HepG2 (cell line): ENCODE measurements around the gene FHIT. TPM values are rescaled to one million over a fixed set of nuclear protein-coding genes. Genes with fewer than 3 reads are reported as not detected.

Experiments used
- ATAC-seq: fragments of 200-7000 bp; cut with Tn5 transposase; 3 replicates; pipeline ENCODE4 v1.9.1; 2020; ENCODE audit warnings: mild to moderate bottlenecking, moderate library complexity
- BruUV-seq: library from RNA; stranded (reverse); fragments of 400-500 nt; replicated peaks from 2 replicates; lab custom pipeline; 2021; lab: Mats Ljungman, UMichigan
- CTCF ChIA-PET: fragments of 300-600 bp; formaldehyde crosslinking; extraction: SDS; loops from one replicate; lab custom pipeline; 2021; ENCODE audit warnings: low total read pairs, inconsistent platforms, low intra/inter-chr PET ratio; lab: Yijun Ruan, JAX
- POLR2A ChIA-PET: fragments of 350-600 bp; sonication (Branson Sonifier 250); formaldehyde crosslinking; loops from one replicate; lab custom pipeline; 2020; ENCODE audit warnings: antibody characterized with exemption, inconsistent platforms; lab: Yijun Ruan, JAX
- DNase-seq: peaks from one replicate; pipeline ENCODE4 v3.0.0-alpha.2; 2015; ENCODE audit warnings: low spot score
- FAIRE-seq: peaks from 3 replicates; lab custom pipeline; 2011; peaks lifted over from hg19 to GRCh38; lab: Jason Lieb, UNC
- H2AFZ ChIP-seq: one replicate; pipeline ENCODE4 v1.6.1; 2011; ENCODE audit warnings: low read length, inconsistent platforms
- H3K27ac ChIP-seq: fragments of 300-600 bp; 3 replicates; pipeline ENCODE4 v1.8.0; 2011; ENCODE audit warnings: mixed run types, mild to moderate bottlenecking, mixed read lengths, low read length, inconsistent platforms; ENCODE audit not compliant: insufficient read depth; ENCODE audit errors: extremely low read length
- H3K27me3 ChIP-seq, 2 experiments: fragments of 200-600 bp in 1 of 2; 2 replicates in 1 of 2; 3 replicates in 1 of 2; pipeline versions ENCODE4 v1.6.0 to v1.8.0; 2011; ENCODE audit warnings: low read length in 2 of 2, mild to moderate bottlenecking in 2 of 2, moderate library complexity in 2 of 2, inconsistent platforms in 1 of 2; ENCODE audit not compliant: insufficient read depth in 2 of 2, control insufficient read depth in 1 of 2
- H3K36me3 ChIP-seq, 2 experiments: fragments of 200-600 bp in 1 of 2; replicated peaks in 1 of 2; 2 replicates in 1 of 2; 3 replicates in 1 of 2; pipeline versions ENCODE4 v1.5.1 to v1.8.0; 2011; ENCODE audit warnings: low read length in 2 of 2, inconsistent platforms in 1 of 2; ENCODE audit not compliant: insufficient read depth in 2 of 2, control insufficient read depth in 1 of 2
- H3K4me1 ChIP-seq: 2 replicates; pipeline ENCODE4 v1.5.1; 2012; ENCODE audit warnings: low read length, inconsistent platforms; ENCODE audit not compliant: insufficient read depth
- H3K4me2 ChIP-seq: 2 replicates; pipeline ENCODE4 v1.6.0; 2011; ENCODE audit warnings: low read depth, low read length, inconsistent platforms
- H3K4me3 ChIP-seq, 3 experiments: fragments of 200-600 bp in 1 of 3; sonication (generic), shearing (Covaris generic) in 1 of 3; replicated peaks in 1 of 3; 2 replicates each; pipeline ENCODE4 v1.5.1; 2011 to 2016; ENCODE audit warnings: low read length in 3 of 3, inconsistent platforms in 2 of 3, low read depth in 2 of 3, mild to moderate bottlenecking in 2 of 3, control low read depth in 1 of 3, mixed read lengths in 1 of 3; ENCODE audit not compliant: insufficient read depth in 1 of 3
- H3K79me2 ChIP-seq: one replicate; pipeline ENCODE4 v1.6.1; 2011; ENCODE audit warnings: low read length, inconsistent platforms; ENCODE audit not compliant: insufficient read depth
- H3K9ac ChIP-seq: 2 replicates; pipeline ENCODE4 v1.6.0; 2011; ENCODE audit warnings: mild to moderate bottlenecking, low read depth, low read length, inconsistent platforms; ENCODE audit not compliant: insufficient read depth
- H3K9me3 ChIP-seq: 2 replicates; pipeline ENCODE4 v1.5.1; 2012; ENCODE audit warnings: mild to moderate bottlenecking, low read length
- H4K20me1 ChIP-seq: 2 replicates; pipeline ENCODE4 v1.6.0; 2011; ENCODE audit warnings: inconsistent platforms, mild to moderate bottlenecking, low read length, moderate library complexity; ENCODE audit not compliant: insufficient read depth
- DPF2 ChIP-seq: sonication (generic); formaldehyde crosslinking; IDR thresholded peaks from 2 replicates; pipeline ENCODE4 v1.4.0; 2020; ENCODE audit warnings: mild to moderate bottlenecking, low read depth, missing genetic modification reagents, borderline replicate concordance
- HNF4G ChIP-seq, 2 experiments: sonication (generic) in 1 of 2; formaldehyde crosslinking in 1 of 2; IDR thresholded peaks; 2 replicates each; pipeline versions ENCODE4 v1.4.0 to v1.6.1; 2011 to 2020; ENCODE audit warnings: borderline replicate concordance in 2 of 2, low read depth in 2 of 2, mild to moderate bottlenecking in 2 of 2, low read length in 1 of 2, missing genetic modification reagents in 1 of 2, moderate library complexity in 1 of 2
- MAF1 ChIP-seq: sonication (generic); formaldehyde crosslinking; IDR thresholded peaks from 2 replicates; pipeline ENCODE4 v1.5.0; 2020; ENCODE audit warnings: missing genetic modification reagents, borderline replicate concordance
- MEIS1 ChIP-seq: sonication (generic); formaldehyde crosslinking; IDR thresholded peaks from 2 replicates; pipeline ENCODE4 v1.9.0; 2021; ENCODE audit warnings: mild to moderate bottlenecking, missing genetic modification reagents, moderate library complexity, borderline replicate concordance
- NRL ChIP-seq: sonication (generic); formaldehyde crosslinking; IDR thresholded peaks from 2 replicates; pipeline ENCODE4 v1.5.0; 2020; ENCODE audit warnings: missing genetic modification reagents, mild to moderate bottlenecking, moderate library complexity, borderline replicate concordance
- RERE ChIP-seq: IDR thresholded peaks from 2 replicates; pipeline ENCODE4 v1.6.1; 2016; ENCODE audit warnings: low read depth, missing genetic modification reagents, missing compliant biosample characterization
- TAF1 ChIP-seq: sonication (generic); formaldehyde crosslinking; IDR thresholded peaks from 2 replicates; pipeline ENCODE4 v1.4.0; 2020; ENCODE audit warnings: missing genetic modification reagents
- ZNF143 ChIP-seq: sonication (generic); formaldehyde crosslinking; IDR thresholded peaks from 2 replicates; pipeline ENCODE4 v1.4.0; 2020; ENCODE audit warnings: missing genetic modification reagents
- ZNF180 ChIP-seq: sonication (generic); formaldehyde crosslinking; IDR thresholded peaks from 2 replicates; pipeline ENCODE4 v1.4.0; 2020; ENCODE audit warnings: low read depth, missing genetic modification reagents, borderline replicate concordance
- ZNF30 ChIP-seq: sonication (generic); formaldehyde crosslinking; IDR thresholded peaks from 2 replicates; pipeline ENCODE4 v1.5.0; 2020; ENCODE audit warnings: mild to moderate bottlenecking, missing genetic modification reagents
- WGBS: methylation state at CpG from one replicate; pipeline ENCODE4 v1.1.6; 2017; ENCODE audit warnings: low lambda C conversion rate; 5-methylcytosine and 5-hydroxymethylcytosine counted together
- in situ Hi-C: cut with HindIII; loops from 2 replicates; pipeline ENCODE4 v1.10.0; 2017; ENCODE audit warnings: low pct_unique_long_range_greater_than_20kb; ENCODE audit not compliant: extremely low pct_ligation_motif_present
- intact Hi-C: fragments of 100-400 bp; cut with micrococcal nuclease; formaldehyde crosslinking; loops from one replicate; pipeline ENCODE4 v1.10.0; 2022; ENCODE audit not compliant: unreplicated experiment
- polyA plus RNA-seq, 8 experiments: library from polyadenylated mRNA; depleted of rRNA in 3 of 8; stranded (reverse) in 7 of 8; unstranded in 1 of 8; fragments of >200 nt; fragmentation: Illumina TruSeq in 4 of 8; extraction: Trizol in 4 of 8; gene quantifications; 2 replicates each; pipeline versions ENCODE4 v1.2.1 to v1.2.3, GENCODE V29; 2011 to 2016; ENCODE audit warnings: low read depth in 4 of 8, missing spikeins in 1 of 8, mixed read lengths in 1 of 8; ENCODE audit not compliant: insufficient read depth in 1 of 8
- total RNA-seq, 5 experiments: library from RNA; depleted of rRNA; stranded (reverse); fragments of >200 nt; fragmentation: Illumina TruSeq; extraction: Trizol; gene quantifications; 2 replicates each; pipeline ENCODE4 v1.2.3, GENCODE V29; 2016; ENCODE audit warnings: low read depth in 1 of 5
- TF ChIP-seq, protein P1 (sequence below): sonication (generic); formaldehyde crosslinking; IDR thresholded peaks from 2 replicates; pipeline ENCODE4 v1.4.0; 2020; ENCODE audit warnings: missing genetic modification reagents, low read depth, mild to moderate bottlenecking, borderline replicate concordance
- TF ChIP-seq, protein P2 (sequence below): sonication (generic); formaldehyde crosslinking; IDR thresholded peaks from 2 replicates; pipeline ENCODE4 v1.4.0; 2020; ENCODE audit warnings: low read depth, missing genetic modification reagents

Gene FHIT
- total and polyA plus RNA-seq, 2 of the 13 experiments (the other 11 are each of a cell fraction or from before 2014, with no cell fraction given) = 4.0 to 4.6 TPM

GRCh38 chr3:59850417-59850816 is 1400.8 kb downstream of the FHIT start:
- no peak overlapping the region for H3K4me3 ChIP-seq
- H3K36me3 ChIP-seq = no peaks in the 10 kb centered on the region
- in situ Hi-C loops = loop anchor here (25.0 kb wide), 1 partner anchor 638 kb away; no protein-coding TSS in a partner anchor
- no peaks in the 10 kb centered on the region for H4K20me1 ChIP-seq
- no peak overlapping the region for H3K27ac ChIP-seq
- no peak overlapping the region for H3K9ac ChIP-seq
- intact Hi-C loops = loop anchor here (10.0 kb wide), 1 partner anchor 186 kb away; no protein-coding TSS in a partner anchor
- no peak overlapping the region for H3K4me2 ChIP-seq
- no peak for FAIRE-seq
- no peak for DNase-seq
- no peak for ATAC-seq
- no peaks in the 10 kb centered on the region for H3K79me2 ChIP-seq
- no peak overlapping the region for H2AFZ ChIP-seq
- no peaks in the 10 kb centered on the region for H3K9me3 ChIP-seq
- BruUV-seq = no TSS peak
- no peaks in the 10 kb centered on the region for H3K4me1 ChIP-seq
- H3K27me3 ChIP-seq = no peaks in the 10 kb centered on the region; a peak in 1 of 5 replicates
- CTCF ChIA-PET = no interaction called here
- 22% methylated on average over 2 of the region's 2 CpGs for WGBS
- POLR2A ChIA-PET = no interaction called here
- TF ChIP-seq ZNF30 (CRISPR knock-in tag) = no peak
- no peak for TF ChIP-seq HNF4G (IDR thresholded peaks at IDR 0.05; ENCODE audit: borderline replicate concordance, low read depth, low read length)
- no peak for TF ChIP-seq HNF4G (CRISPR knock-in tag; IDR thresholded peaks at IDR 0.05; ENCODE audit: borderline replicate concordance, low read depth)
- TF ChIP-seq RERE (CRISPR knock-in tag) = no peak
- no peak for TF ChIP-seq MAF1 (CRISPR knock-in tag)
- TF ChIP-seq TAF1 (CRISPR knock-in tag) = no peak
- no peak for TF ChIP-seq ZNF180 (CRISPR knock-in tag)
- no peak for TF ChIP-seq MEIS1 (CRISPR knock-in tag)
- TF ChIP-seq NRL (CRISPR knock-in tag) = no peak
- TF ChIP-seq ZNF143 (CRISPR knock-in tag) = no peak
- TF ChIP-seq, protein P1, sequence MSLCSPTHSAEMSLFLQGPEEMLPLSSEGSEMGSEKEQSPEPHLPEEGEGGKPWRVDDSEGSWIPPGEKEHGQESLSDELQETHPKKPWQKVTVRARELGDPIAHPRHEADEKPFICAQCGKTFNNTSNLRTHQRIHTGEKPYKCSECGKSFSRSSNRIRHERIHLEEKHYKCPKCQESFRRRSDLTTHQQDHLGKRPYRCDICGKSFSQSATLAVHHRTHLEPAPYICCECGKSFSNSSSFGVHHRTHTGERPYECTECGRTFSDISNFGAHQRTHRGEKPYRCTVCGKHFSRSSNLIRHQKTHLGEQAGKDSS = no peak
- TF ChIP-seq DPF2 = no peak
- TF ChIP-seq, protein P2, sequence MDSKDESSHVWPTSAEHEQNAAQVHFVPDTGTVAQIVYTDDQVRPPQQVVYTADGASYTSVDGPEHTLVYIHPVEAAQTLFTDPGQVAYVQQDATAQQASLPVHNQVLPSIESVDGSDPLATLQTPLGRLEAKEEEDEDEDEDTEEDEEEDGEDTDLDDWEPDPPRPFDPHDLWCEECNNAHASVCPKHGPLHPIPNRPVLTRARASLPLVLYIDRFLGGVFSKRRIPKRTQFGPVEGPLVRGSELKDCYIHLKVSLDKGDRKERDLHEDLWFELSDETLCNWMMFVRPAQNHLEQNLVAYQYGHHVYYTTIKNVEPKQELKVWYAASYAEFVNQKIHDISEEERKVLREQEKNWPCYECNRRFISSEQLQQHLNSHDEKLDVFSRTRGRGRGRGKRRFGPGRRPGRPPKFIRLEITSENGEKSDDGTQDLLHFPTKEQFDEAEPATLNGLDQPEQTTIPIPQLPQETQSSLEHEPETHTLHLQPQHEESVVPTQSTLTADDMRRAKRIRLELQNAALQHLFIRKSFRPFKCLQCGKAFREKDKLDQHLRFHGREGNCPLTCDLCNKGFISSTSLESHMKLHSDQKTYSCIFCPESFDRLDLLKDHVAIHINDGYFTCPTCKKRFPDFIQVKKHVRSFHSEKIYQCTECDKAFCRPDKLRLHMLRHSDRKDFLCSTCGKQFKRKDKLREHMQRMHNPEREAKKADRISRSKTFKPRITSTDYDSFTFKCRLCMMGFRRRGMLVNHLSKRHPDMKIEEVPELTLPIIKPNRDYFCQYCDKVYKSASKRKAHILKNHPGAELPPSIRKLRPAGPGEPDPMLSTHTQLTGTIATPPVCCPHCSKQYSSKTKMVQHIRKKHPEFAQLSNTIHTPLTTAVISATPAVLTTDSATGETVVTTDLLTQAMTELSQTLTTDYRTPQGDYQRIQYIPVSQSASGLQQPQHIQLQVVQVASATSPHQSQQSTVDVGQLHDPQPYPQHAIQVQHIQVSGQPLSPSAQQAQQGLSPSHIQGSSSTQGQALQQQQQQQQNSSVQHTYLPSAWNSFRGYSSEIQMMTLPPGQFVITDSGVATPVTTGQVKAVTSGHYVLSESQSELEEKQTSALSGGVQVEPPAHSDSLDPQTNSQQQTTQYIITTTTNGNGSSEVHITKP = no peak
